HCT116 (cell line): ENCODE results near the gene URM1. TPM values are rescaled to one million over a fixed set of nuclear protein-coding genes. Genes with fewer than 3 reads are reported as not detected.

Source experiments
- ATAC-seq: fragments of 200-7000 bp; cut with Tn5 transposase; 2 replicates; pipeline ENCODE4 v1.9.1; 2020; ENCODE audit warnings: mild to moderate bottlenecking, moderate library complexity
- BruUV-seq: library from RNA; stranded (reverse); fragments of 400-500 nt; replicated peaks from 2 replicates; lab custom pipeline; 2021; lab: Mats Ljungman, UMichigan
- CTCF ChIA-PET: fragments of 300-600 bp; sonication (Branson Sonifier 250); formaldehyde crosslinking; loops from one replicate; lab custom pipeline; 2021; ENCODE audit warnings: antibody characterized with exemption; lab: Charles Lee
- POLR2A ChIA-PET: fragments of 300-600, 350-600 bp; sonication (Branson Sonifier 250); formaldehyde crosslinking; loops from one replicate; lab custom pipeline; 2021; ENCODE audit warnings: antibody characterized with exemption; lab: Charles Lee
- RAD21 ChIA-PET, 2 experiments: fragments of 300-600 bp; sonication (Branson Sonifier 250); formaldehyde crosslinking; loops; one replicate each; lab custom pipeline; 2023; ENCODE audit warnings: low total read pairs in 2 of 2; ENCODE audit not compliant: uncharacterized antibody in 2 of 2, unreplicated experiment in 2 of 2, low non-redundant PET in 1 of 2; lab: Charles Lee
- DNase-seq: peaks from one replicate; pipeline ENCODE4 v3.0.0-alpha.2; 2010; ENCODE audit warnings: low read depth, low spot score
- H2AFZ ChIP-seq: fragments of 200-600 bp; shearing (Covaris generic), sonication (generic); 2 replicates; pipeline ENCODE4 v1.6.1; 2017; ENCODE audit warnings: low read depth, mixed run types, mixed read lengths, antibody characterized with exemption, low read length; ENCODE audit not compliant: poor library complexity, severe bottlenecking
- H3K27ac ChIP-seq: 2 replicates; pipeline ENCODE4 v1.5.1; 2012; ENCODE audit warnings: low read depth, low read length
- H3K27me3 ChIP-seq: fragments of 200-600 bp; sonication (generic); 2 replicates; pipeline ENCODE4 v1.6.1; 2016; ENCODE audit warnings: mixed run types, low read length, mixed read lengths; ENCODE audit not compliant: insufficient read depth
- H3K36me3 ChIP-seq, 2 experiments: fragments of 200-500 bp in 1 of 2; fragments of 200-600 bp in 1 of 2; sonication (Bioruptor generic) in 1 of 2; sonication (generic) in 1 of 2; 2 replicates each; pipeline versions ENCODE4 v1.5.1 to v1.6.1; 2014 to 2016; ENCODE audit warnings: low read length in 2 of 2, inconsistent platforms in 1 of 2, mixed read lengths in 1 of 2, mixed run types in 1 of 2; ENCODE audit not compliant: insufficient read depth in 2 of 2, control insufficient read depth in 1 of 2
- H3K4me1 ChIP-seq, 2 experiments: fragments of 200-600 bp in 1 of 2; sonication (generic) in 1 of 2; 2 replicates each; pipeline versions ENCODE4 v1.5.1 to v1.6.1; 2012 to 2017; ENCODE audit warnings: low read length in 2 of 2, inconsistent platforms in 1 of 2, mild to moderate bottlenecking in 1 of 2, mixed read lengths in 1 of 2, mixed run types in 1 of 2, moderate library complexity in 1 of 2; ENCODE audit not compliant: insufficient read depth in 2 of 2, control insufficient read depth in 1 of 2
- H3K4me2 ChIP-seq: fragments of 200-600 bp; sonication (generic); 2 replicates; pipeline ENCODE4 v1.6.1; 2017; ENCODE audit warnings: mixed run types, low read length, mixed read lengths
- H3K4me3 ChIP-seq, 2 experiments: fragments of 200-600 bp in 1 of 2; sonication (generic) in 1 of 2; replicated peaks in 1 of 2; 2 replicates each; pipeline ENCODE4 v1.5.1; 2011 to 2016; ENCODE audit warnings: low read length in 2 of 2, control low read depth in 1 of 2, low read depth in 1 of 2, mild to moderate bottlenecking in 1 of 2, mixed read lengths in 1 of 2, mixed run types in 1 of 2
- H3K79me2 ChIP-seq: fragments of 200-600 bp; sonication (generic); 2 replicates; pipeline ENCODE4 v1.6.1; 2017; ENCODE audit warnings: mild to moderate bottlenecking, mixed run types, low read length, moderate library complexity, mixed read lengths; ENCODE audit not compliant: insufficient read depth
- H3K9ac ChIP-seq: fragments of 200-600 bp; sonication (generic); 2 replicates; pipeline ENCODE4 v1.6.1; 2016; ENCODE audit warnings: low read length, mixed read lengths
- H3K9me2 ChIP-seq: fragments of 200-600 bp; sonication (generic), shearing (Covaris generic); 2 replicates; pipeline ENCODE4 v1.6.1; 2017; ENCODE audit warnings: mixed run types, mild to moderate bottlenecking, moderate library complexity; ENCODE audit not compliant: insufficient read depth
- H3K9me3 ChIP-seq, 2 experiments: fragments of 200-500 bp in 1 of 2; fragments of 200-600 bp in 1 of 2; sonication (Bioruptor generic) in 1 of 2; sonication (generic) in 1 of 2; 2 replicates each; pipeline ENCODE4 v1.6.1; 2014 to 2017; ENCODE audit warnings: low read length in 2 of 2, mixed read lengths in 2 of 2, inconsistent platforms in 1 of 2, low read depth in 1 of 2, mild to moderate bottlenecking in 1 of 2, mixed run types in 1 of 2, moderate library complexity in 1 of 2; ENCODE audit not compliant: control insufficient read depth in 1 of 2, insufficient read depth in 1 of 2
- H4K20me1 ChIP-seq: fragments of 200-600 bp; sonication (generic), shearing (Covaris generic); 2 replicates; pipeline ENCODE4 v1.6.1; 2017; ENCODE audit warnings: mixed run types, mild to moderate bottlenecking, moderate library complexity; ENCODE audit not compliant: insufficient read depth
- CBX3 ChIP-seq: IDR thresholded peaks from 2 replicates; pipeline ENCODE4 v1.6.1; 2012; ENCODE audit warnings: low read depth
- CEBPB ChIP-seq: IDR thresholded peaks from 2 replicates; pipeline ENCODE4 v1.6.1; 2012; ENCODE audit warnings: low read depth
- EGR1 ChIP-seq: IDR thresholded peaks from 2 replicates; pipeline ENCODE4 v1.6.1; 2012; ENCODE audit warnings: low read depth
- FOSL1 ChIP-seq: IDR thresholded peaks from 2 replicates; pipeline ENCODE4 v1.6.1; 2012; ENCODE audit warnings: low read depth
- JUND ChIP-seq: IDR thresholded peaks from 2 replicates; pipeline ENCODE4 v1.6.1; 2012
- POLR2A ChIP-seq: IDR thresholded peaks from 2 replicates; pipeline ENCODE4 v1.7.0; 2011; ENCODE audit warnings: borderline replicate concordance; ENCODE audit not compliant: insufficient read depth, insufficient read length; ENCODE audit errors: extremely low read depth
- POLR2AphosphoS5 ChIP-seq: IDR thresholded peaks from 2 replicates; pipeline ENCODE4 v1.6.1; 2011; ENCODE audit warnings: mild to moderate bottlenecking, low read depth, low read length, moderate library complexity
- RAD21 ChIP-seq: IDR thresholded peaks from 2 replicates; pipeline ENCODE4 v1.6.1; 2012; ENCODE audit warnings: low read depth, mild to moderate bottlenecking
- SP1 ChIP-seq: IDR thresholded peaks from 2 replicates; pipeline ENCODE4 v1.6.1; 2012; ENCODE audit warnings: low read depth
- SRF ChIP-seq: IDR thresholded peaks from 2 replicates; pipeline ENCODE4 v1.6.1; 2012; ENCODE audit warnings: low read depth
- ZNF274 ChIP-seq: fragments of 200-500 bp; sonication (Bioruptor generic); IDR thresholded peaks from 2 replicates; pipeline ENCODE4 v1.6.1; 2014; ENCODE audit warnings: mild to moderate bottlenecking, low read depth, low read length, inconsistent platforms
- intact Hi-C: fragments of 100-400 bp; cut with micrococcal nuclease; formaldehyde crosslinking; loops from 2 replicates; pipeline ENCODE4 v1.10.0; 2022
- total RNA-seq: library from RNA; stranded (reverse); gene quantifications from one replicate; pipeline ENCODE4 v1.2.1, GENCODE V29; 2021; ENCODE audit not compliant: unreplicated experiment
- TF ChIP-seq, protein P1 (sequence below): IDR thresholded peaks from 2 replicates; pipeline ENCODE4 v1.6.1; 2012; ENCODE audit warnings: low read depth
- TF ChIP-seq, protein P2 (sequence below): IDR thresholded peaks from 2 replicates; pipeline ENCODE4 v1.6.1; 2012

URM1 gene
- total RNA-seq, 1 experiment from 2014 or later, result 51.6 TPM

DNA sequence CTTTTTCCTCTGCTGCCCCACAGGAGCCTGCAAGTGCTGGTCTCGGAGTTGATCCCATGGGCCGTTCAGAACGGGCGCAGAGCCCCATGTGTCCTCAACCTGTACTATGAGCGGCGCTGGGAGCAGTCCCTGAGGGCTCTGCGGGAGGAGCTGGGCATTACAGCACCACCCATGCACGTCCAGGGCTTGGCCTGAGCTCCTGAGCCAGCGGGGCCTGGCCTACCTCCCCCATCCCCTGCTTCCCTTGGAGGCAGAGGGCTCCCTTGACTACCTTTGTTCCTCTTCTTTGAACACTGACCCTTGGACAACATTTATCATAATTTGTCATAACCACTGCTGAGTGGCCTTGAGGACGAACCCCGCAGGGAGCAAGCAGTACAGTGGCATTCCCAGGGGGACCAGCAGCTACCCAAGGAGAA is 37.7 kb upstream of the URM1 start:
- H3K4me2 ChIP-seq, result no peak overlapping the region
- H3K9me3 ChIP-seq, result no peaks in the 10 kb centered on the region
- H3K9ac ChIP-seq, result no peak overlapping the region
- peaks cover 16% of the 10 kb centered on the region in 2 experiments for H3K4me1 ChIP-seq
- ATAC-seq (no peak), DNase-seq (no peak)
- intact Hi-C loops, result no loop called here
- TF ChIP-seq JUND, result no peak
- no peak for TF ChIP-seq FOSL1
- H2AFZ ChIP-seq, result no peak overlapping the region
- no peaks in the 10 kb centered on the region; a peak in 1 of 4 replicates for H3K36me3 ChIP-seq
- H3K27me3 ChIP-seq, result no peaks in the 10 kb centered on the region
- CTCF ChIA-PET, result no interaction called here
- no peak overlapping the region for H3K4me3 ChIP-seq
- RAD21 ChIA-PET, result no interaction called here
- no TSS peak for BruUV-seq
- H3K79me2 ChIP-seq, result no peaks in the 10 kb centered on the region
- H3K9me2 ChIP-seq, result no peaks in the 10 kb centered on the region
- H4K20me1 ChIP-seq, result no peaks in the 10 kb centered on the region
- no peak overlapping the region for H3K27ac ChIP-seq
- POLR2A ChIA-PET, result no interaction called here

DNA sequence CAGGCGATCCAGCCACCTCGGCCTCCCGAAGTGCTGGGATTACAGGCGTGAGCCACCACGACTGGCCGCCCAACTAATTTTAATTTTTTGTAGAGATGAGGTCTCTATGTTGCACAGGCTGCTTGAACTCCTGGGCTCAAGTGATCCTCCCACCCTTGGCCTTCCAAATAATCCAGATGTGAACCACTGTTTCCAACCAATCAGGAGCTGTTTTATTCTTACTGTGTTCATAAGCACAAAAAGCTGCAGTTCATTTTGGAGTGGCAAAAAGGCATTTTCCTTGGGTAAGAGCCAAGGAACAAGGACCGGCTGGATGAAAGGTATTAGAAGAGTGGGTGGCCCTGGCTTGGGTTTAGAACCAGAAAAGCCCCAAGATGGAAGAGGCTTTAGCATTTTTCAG is 36.0 kb upstream of the URM1 start:
- ChIA-PET POLR2A (no interaction called here), RAD21 (no interaction called here), CTCF (no interaction called here)
- Histone ChIP-seq H3K4me2 (no peak overlapping the region), H3K9me2 (no peaks in the 10 kb centered on the region), H3K27ac (no peak overlapping the region), H3K36me3 (no peaks in the 10 kb centered on the region; a peak in 1 of 4 replicates), H3K79me2 (no peaks in the 10 kb centered on the region), H3K27me3 (no peaks in the 10 kb centered on the region), H3K4me3 (no peak overlapping the region), H3K9me3 (no peaks in the 10 kb centered on the region), H3K4me1 (peaks cover 0 to 13% of the 10 kb centered on the region in 2 experiments; a peak in 2 of 4 replicates), H3K9ac (no peak overlapping the region), H4K20me1 (no peaks in the 10 kb centered on the region), H2AFZ (no peak overlapping the region)
- BruUV-seq, result no TSS peak
- DNase-seq (no peak), ATAC-seq (no peak)
- intact Hi-C loops, result no loop called here
- TF ChIP-seq POLR2AphosphoS5, result no peak
- no peak for TF ChIP-seq SRF
- no peak for TF ChIP-seq CEBPB
- no peak for TF ChIP-seq POLR2A
- no peak for TF ChIP-seq EGR1
- TF ChIP-seq RAD21, result no peak
- TF ChIP-seq SP1, result no peak
- no peak for TF ChIP-seq ZNF274
- no peak for TF ChIP-seq CBX3
- TF ChIP-seq, protein P1, sequence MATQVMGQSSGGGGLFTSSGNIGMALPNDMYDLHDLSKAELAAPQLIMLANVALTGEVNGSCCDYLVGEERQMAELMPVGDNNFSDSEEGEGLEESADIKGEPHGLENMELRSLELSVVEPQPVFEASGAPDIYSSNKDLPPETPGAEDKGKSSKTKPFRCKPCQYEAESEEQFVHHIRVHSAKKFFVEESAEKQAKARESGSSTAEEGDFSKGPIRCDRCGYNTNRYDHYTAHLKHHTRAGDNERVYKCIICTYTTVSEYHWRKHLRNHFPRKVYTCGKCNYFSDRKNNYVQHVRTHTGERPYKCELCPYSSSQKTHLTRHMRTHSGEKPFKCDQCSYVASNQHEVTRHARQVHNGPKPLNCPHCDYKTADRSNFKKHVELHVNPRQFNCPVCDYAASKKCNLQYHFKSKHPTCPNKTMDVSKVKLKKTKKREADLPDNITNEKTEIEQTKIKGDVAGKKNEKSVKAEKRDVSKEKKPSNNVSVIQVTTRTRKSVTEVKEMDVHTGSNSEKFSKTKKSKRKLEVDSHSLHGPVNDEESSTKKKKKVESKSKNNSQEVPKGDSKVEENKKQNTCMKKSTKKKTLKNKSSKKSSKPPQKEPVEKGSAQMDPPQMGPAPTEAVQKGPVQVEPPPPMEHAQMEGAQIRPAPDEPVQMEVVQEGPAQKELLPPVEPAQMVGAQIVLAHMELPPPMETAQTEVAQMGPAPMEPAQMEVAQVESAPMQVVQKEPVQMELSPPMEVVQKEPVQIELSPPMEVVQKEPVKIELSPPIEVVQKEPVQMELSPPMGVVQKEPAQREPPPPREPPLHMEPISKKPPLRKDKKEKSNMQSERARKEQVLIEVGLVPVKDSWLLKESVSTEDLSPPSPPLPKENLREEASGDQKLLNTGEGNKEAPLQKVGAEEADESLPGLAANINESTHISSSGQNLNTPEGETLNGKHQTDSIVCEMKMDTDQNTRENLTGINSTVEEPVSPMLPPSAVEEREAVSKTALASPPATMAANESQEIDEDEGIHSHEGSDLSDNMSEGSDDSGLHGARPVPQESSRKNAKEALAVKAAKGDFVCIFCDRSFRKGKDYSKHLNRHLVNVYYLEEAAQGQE, result no peak
- TF ChIP-seq, protein P2, sequence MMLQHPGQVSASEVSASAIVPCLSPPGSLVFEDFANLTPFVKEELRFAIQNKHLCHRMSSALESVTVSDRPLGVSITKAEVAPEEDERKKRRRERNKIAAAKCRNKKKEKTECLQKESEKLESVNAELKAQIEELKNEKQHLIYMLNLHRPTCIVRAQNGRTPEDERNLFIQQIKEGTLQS, result no peak
